ENCODE results near the gene NUAK1. TPM values are rescaled to one million over a fixed set of nuclear protein-coding genes. Genes with fewer than 3 reads are reported as not detected.

The NUAK1 gene
- total RNA-seq, 1 experiment from 2014 or later: 7.4 TPM

GRCh38 chr12:106141003-106141402 is 2.2 kb upstream of the NUAK1 start:
- no peaks in the 10 kb centered on the region for H3K9me3 ChIP-seq (ENCODE audit: control insufficient read depth in 1 of 2, insufficient read depth in 1 of 2, low read depth in 1 of 2, low read length in 2 of 2)
- BruUV-seq (replicated peaks): no TSS peak
- no peaks in the 10 kb centered on the region for H3K36me3 ChIP-seq (ENCODE audit: control insufficient read depth in 1 of 2, insufficient read depth in 2 of 2, low read length in 2 of 2)
- ChIA-PET RAD21 (ENCODE audit: low non-redundant PET in 1 of 2, low total read pairs in 2 of 2, uncharacterized antibody in 2 of 2, unreplicated experiment in 2 of 2) (no interaction called here), POLR2A (no interaction called here), CTCF (no interaction called here)
- no peaks in the 10 kb centered on the region for H3K9me2 ChIP-seq (ENCODE audit: insufficient read depth)
- no peak for DNase-seq (ENCODE audit: low read depth, low spot score)
- no peak overlapping the region for H3K4me2 ChIP-seq (ENCODE audit: low read length)
- H3K79me2 ChIP-seq (ENCODE audit: insufficient read depth, low read length): no peaks in the 10 kb centered on the region
- no peak overlapping the region for H3K27ac ChIP-seq (ENCODE audit: low read depth, low read length)
- no peak overlapping the region for H3K9ac ChIP-seq (ENCODE audit: low read length)
- H3K27me3 ChIP-seq (ENCODE audit: insufficient read depth, low read length): no peaks in the 10 kb centered on the region
- TF ChIP-seq RAD21 (IDR thresholded peaks at IDR 0.05; ENCODE audit: low read depth) (no peak), REST (IDR thresholded peaks at IDR 0.05; ENCODE audit: low read depth) (no peak), EGR1 (IDR thresholded peaks at IDR 0.05; ENCODE audit: low read depth) (no peak), EZH2phosphoT487 (IDR thresholded peaks at IDR 0.05; ENCODE audit: borderline replicate concordance) (no peak), JUND (IDR thresholded peaks at IDR 0.05) (no peak), ZFX (IDR thresholded peaks at IDR 0.05) (no peak)
- intact Hi-C loops (cut with micrococcal nuclease): no loop called here
- no peak for ATAC-seq
- H2AFZ ChIP-seq (ENCODE audit: low read depth, low read length, poor library complexity, severe bottlenecking): no peak overlapping the region
- H3K4me1 ChIP-seq (ENCODE audit: control insufficient read depth in 1 of 2, insufficient read depth in 2 of 2, low read length in 2 of 2): peaks cover 19 to 24% of the 10 kb centered on the region in 2 experiments
- no peak overlapping the region for H3K4me3 ChIP-seq (replicated peaks in 1 of 2; ENCODE audit: low read depth in 1 of 2, low read length in 2 of 2)
- no peaks in the 10 kb centered on the region for H4K20me1 ChIP-seq (ENCODE audit: insufficient read depth)

Data from HCT116 (cell line).